Panc1 (cell line): ENCODE results near the gene AKT1. TPM values are rescaled to one million over a fixed set of nuclear protein-coding genes. Genes with fewer than 3 reads are reported as not detected.

ENCODE experiments used
- ATAC-seq: fragments of 200-7000 bp; cut with Tn5 transposase; 2 replicates; pipeline ENCODE4 v1.9.1; 2020; ENCODE audit warnings: mild to moderate bottlenecking, moderate library complexity
- BruUV-seq: library from RNA; stranded (reverse); fragments of 400-500 nt; replicated peaks from 2 replicates; lab custom pipeline; 2021; lab: Mats Ljungman, UMichigan
- CTCF ChIA-PET: fragments of 300-600 bp; sonication (Branson Sonifier 250); formaldehyde crosslinking; loops from one replicate; lab custom pipeline; 2022; ENCODE audit warnings: antibody characterized with exemption; lab: Charles Lee
- POLR2A ChIA-PET: fragments of 300-600 bp; sonication (Branson Sonifier 250); formaldehyde crosslinking; loops from one replicate; lab custom pipeline; 2022; ENCODE audit warnings: antibody characterized with exemption; lab: Charles Lee
- DNase-seq: peaks from one replicate; pipeline ENCODE4 v3.0.0-alpha.2; 2010; ENCODE audit warnings: low read depth, low spot score
- H3K27ac ChIP-seq: 2 replicates; pipeline ENCODE4 v1.5.1; 2011; ENCODE audit warnings: mild to moderate bottlenecking, low read length, inconsistent platforms
- H3K27me3 ChIP-seq: fragments of 200-500 bp; sonication (Bioruptor generic); 2 replicates; pipeline ENCODE4 v1.6.0; 2014; ENCODE audit warnings: low read length, inconsistent platforms; ENCODE audit not compliant: control insufficient read depth, insufficient read depth
- H3K36me3 ChIP-seq: fragments of 200-500 bp; sonication (Bioruptor generic); 2 replicates; pipeline ENCODE4 v1.5.1; 2014; ENCODE audit warnings: inconsistent platforms, mild to moderate bottlenecking, low read length, moderate library complexity; ENCODE audit not compliant: control insufficient read depth, insufficient read depth
- H3K4me1 ChIP-seq: 2 replicates; pipeline ENCODE4 v1.5.1; 2011; ENCODE audit warnings: inconsistent platforms, mild to moderate bottlenecking, low read length, moderate library complexity; ENCODE audit not compliant: control insufficient read depth, insufficient read depth
- H3K4me3 ChIP-seq, 2 experiments: 2 replicates each; pipeline ENCODE4 v1.5.1; 2011 to 2012; ENCODE audit warnings: low read depth in 2 of 2, low read length in 2 of 2, mild to moderate bottlenecking in 2 of 2, inconsistent platforms in 1 of 2, moderate library complexity in 1 of 2
- H3K9me3 ChIP-seq: fragments of 200-500 bp; sonication (Bioruptor generic); 2 replicates; pipeline ENCODE4 v1.5.1; 2014; ENCODE audit warnings: low read depth, mild to moderate bottlenecking, inconsistent platforms, low read length, moderate library complexity; ENCODE audit not compliant: control insufficient read depth, insufficient read depth
- POLR2AphosphoS5 ChIP-seq: IDR thresholded peaks from 2 replicates; pipeline ENCODE4 v1.6.1; 2012; ENCODE audit warnings: mild to moderate bottlenecking, low read depth, low read length, moderate library complexity
- SIN3A ChIP-seq: IDR thresholded peaks from 2 replicates; pipeline ENCODE4 v1.6.1; 2012; ENCODE audit warnings: low read depth, mild to moderate bottlenecking, low read length, moderate library complexity, borderline replicate concordance; ENCODE audit not compliant: insufficient read depth
- TCF7L2 ChIP-seq: IDR thresholded peaks from 2 replicates; pipeline ENCODE4 v1.6.1; 2011; ENCODE audit warnings: mild to moderate bottlenecking, low read depth, low read length, inconsistent platforms
- in situ Hi-C: cut with HindIII; loops from 2 replicates; pipeline ENCODE4 v1.10.0; 2016; ENCODE audit warnings: low sequenced_read_pairs, low pct_unique_long_range_greater_than_20kb
- intact Hi-C: fragments of 100-400 bp; cut with micrococcal nuclease; formaldehyde crosslinking; loops from one replicate; pipeline ENCODE4 v1.10.0; 2022; ENCODE audit not compliant: unreplicated experiment
- total RNA-seq: library from RNA; stranded (reverse); gene quantifications from one replicate; pipeline ENCODE4 v1.2.1, GENCODE V29; 2021; ENCODE audit not compliant: unreplicated experiment
- TF ChIP-seq, protein P1 (sequence below), 2 experiments: IDR thresholded peaks; 2 replicates each; pipeline ENCODE4 v1.6.1; 2011 to 2012; ENCODE audit warnings: low read depth in 2 of 2, control low read depth in 1 of 2, low read length in 1 of 2, mild to moderate bottlenecking in 1 of 2, moderate library complexity in 1 of 2; ENCODE audit not compliant: insufficient read depth in 1 of 2
- TF ChIP-seq, protein P2 (sequence below): fragments of 450-650 bp; IDR thresholded peaks from 2 replicates; pipeline ENCODE4 v1.5.1; 2017; ENCODE audit warnings: mild to moderate bottlenecking

The AKT1 gene
- total RNA-seq, 1 experiment from 2014 or later: 175 TPM

DNA sequence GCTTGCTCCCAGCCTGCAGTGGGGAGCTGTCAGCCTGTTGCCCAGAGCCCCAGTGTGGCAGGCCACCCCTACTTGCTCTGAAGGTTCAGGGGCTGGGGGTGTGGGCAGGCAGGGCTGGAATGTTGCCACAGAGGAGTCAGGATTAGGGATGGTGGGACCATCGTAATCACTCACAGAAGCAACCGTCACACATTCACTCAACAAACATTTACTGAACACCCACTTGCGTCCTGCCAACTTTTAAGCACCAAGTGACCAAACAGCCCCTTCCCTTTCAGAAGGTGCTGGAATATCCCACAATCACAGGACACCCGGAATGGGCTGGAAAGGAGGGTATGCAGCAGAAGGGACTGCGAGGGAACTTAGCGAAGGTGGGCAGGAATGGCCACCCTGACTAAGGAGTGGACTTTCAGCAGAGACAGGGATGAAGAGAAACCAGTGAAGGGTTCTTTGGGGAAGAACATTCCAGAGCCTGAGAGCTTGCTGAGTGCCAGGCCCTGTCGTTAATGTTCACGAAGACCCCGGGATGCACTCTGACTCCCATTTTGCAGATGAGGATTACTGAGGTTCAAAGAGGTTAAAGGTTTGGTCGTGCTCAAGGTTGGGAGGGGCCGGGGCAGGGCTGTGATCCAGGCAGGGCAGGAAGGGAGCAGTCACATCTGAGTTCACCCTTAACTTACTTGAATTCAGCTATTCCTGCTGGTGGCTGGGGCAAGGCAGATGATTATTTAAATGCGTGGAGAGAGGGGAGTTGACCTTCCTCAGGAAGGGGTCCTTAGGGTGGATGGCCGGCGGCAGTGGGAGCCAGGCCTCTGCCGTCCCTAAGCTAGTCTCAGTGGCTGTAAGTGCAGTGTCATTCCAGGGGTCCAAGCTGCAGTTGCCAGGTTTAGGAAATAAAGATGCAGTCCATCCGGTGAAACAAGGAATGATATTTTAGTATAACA, 3.0 kb upstream of the AKT1 start:
- no TSS peak for BruUV-seq
- intact Hi-C loops (no loop called here), in situ Hi-C loops (no loop called here)
- DNase-seq (no peak), ATAC-seq (no peak)
- Histone ChIP-seq H3K9me3 (no peaks in the 10 kb centered on the region), H3K4me1 (peaks cover 65% of the 10 kb centered on the region), H3K4me3 (no peak overlapping the region; a peak in 2 of 4 replicates), H3K36me3 (peaks cover 2% of the 10 kb centered on the region; the same call in 1 of the 2 replicates), H3K27ac (peak overlapping the region; percentile 84), H3K27me3 (no peaks in the 10 kb centered on the region)
- TF ChIP-seq TCF7L2 (no peak), POLR2AphosphoS5 (no peak), SIN3A (no peak)
- TF ChIP-seq, protein P1, sequence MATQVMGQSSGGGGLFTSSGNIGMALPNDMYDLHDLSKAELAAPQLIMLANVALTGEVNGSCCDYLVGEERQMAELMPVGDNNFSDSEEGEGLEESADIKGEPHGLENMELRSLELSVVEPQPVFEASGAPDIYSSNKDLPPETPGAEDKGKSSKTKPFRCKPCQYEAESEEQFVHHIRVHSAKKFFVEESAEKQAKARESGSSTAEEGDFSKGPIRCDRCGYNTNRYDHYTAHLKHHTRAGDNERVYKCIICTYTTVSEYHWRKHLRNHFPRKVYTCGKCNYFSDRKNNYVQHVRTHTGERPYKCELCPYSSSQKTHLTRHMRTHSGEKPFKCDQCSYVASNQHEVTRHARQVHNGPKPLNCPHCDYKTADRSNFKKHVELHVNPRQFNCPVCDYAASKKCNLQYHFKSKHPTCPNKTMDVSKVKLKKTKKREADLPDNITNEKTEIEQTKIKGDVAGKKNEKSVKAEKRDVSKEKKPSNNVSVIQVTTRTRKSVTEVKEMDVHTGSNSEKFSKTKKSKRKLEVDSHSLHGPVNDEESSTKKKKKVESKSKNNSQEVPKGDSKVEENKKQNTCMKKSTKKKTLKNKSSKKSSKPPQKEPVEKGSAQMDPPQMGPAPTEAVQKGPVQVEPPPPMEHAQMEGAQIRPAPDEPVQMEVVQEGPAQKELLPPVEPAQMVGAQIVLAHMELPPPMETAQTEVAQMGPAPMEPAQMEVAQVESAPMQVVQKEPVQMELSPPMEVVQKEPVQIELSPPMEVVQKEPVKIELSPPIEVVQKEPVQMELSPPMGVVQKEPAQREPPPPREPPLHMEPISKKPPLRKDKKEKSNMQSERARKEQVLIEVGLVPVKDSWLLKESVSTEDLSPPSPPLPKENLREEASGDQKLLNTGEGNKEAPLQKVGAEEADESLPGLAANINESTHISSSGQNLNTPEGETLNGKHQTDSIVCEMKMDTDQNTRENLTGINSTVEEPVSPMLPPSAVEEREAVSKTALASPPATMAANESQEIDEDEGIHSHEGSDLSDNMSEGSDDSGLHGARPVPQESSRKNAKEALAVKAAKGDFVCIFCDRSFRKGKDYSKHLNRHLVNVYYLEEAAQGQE (IDR thresholded peaks at IDR 0.05; ENCODE audit: insufficient read depth in 1 of 2, low read depth in 2 of 2, low read length in 1 of 2): no peak
- TF ChIP-seq, protein P2, sequence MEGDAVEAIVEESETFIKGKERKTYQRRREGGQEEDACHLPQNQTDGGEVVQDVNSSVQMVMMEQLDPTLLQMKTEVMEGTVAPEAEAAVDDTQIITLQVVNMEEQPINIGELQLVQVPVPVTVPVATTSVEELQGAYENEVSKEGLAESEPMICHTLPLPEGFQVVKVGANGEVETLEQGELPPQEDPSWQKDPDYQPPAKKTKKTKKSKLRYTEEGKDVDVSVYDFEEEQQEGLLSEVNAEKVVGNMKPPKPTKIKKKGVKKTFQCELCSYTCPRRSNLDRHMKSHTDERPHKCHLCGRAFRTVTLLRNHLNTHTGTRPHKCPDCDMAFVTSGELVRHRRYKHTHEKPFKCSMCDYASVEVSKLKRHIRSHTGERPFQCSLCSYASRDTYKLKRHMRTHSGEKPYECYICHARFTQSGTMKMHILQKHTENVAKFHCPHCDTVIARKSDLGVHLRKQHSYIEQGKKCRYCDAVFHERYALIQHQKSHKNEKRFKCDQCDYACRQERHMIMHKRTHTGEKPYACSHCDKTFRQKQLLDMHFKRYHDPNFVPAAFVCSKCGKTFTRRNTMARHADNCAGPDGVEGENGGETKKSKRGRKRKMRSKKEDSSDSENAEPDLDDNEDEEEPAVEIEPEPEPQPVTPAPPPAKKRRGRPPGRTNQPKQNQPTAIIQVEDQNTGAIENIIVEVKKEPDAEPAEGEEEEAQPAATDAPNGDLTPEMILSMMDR: no peak
- CTCF ChIA-PET: no interaction called here
- POLR2A ChIA-PET: no interaction called here

DNA sequence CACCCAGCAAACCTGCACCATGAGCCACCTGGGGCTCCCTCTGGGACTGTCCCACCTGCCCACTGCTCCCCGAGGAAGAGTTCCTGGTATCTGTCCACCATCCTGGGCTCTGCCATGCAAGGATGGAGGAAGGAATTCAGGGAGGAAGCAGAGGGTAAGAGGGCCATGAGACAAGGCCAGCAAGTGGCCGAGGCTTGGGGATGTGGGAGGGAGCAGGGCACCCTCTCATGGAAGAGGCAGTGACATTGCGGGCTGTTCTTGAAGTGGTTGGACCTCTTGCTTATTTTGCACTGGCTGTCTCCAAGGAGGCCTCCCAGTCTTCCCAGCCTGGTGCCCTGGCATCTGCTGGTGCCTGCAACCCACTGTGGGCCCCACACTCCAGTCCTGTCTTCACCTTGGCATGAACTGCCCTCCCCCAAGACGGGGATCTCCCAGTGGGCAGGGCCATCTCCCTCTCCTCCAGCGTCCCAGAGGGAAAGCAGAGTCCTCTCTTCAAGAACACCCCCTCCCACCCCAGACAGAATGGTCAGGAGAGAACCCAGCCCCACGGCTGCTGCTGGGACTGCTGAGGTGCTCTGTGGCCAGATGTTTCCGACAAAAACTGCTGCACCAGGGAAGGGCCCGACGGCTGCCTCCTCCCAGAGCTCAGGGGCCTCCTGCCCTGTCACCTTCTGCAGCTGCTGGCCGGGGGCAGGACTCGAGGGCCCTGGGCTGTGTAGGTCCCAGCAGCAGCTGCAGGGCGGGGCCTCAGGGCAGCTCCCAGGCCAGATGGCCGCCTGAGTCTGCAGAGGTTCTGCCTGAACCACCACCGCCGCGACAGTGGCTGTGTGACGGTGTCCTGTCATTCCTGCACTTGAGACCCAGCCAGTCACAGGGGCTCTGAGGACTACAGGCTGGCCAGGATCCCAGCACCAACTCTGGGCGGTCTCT, 1.8 kb upstream of the AKT1 start:
- intact Hi-C loops (no loop called here), in situ Hi-C loops (no loop called here)
- Histone ChIP-seq H3K4me1 (peaks cover 65% of the 10 kb centered on the region), H3K27me3 (no peaks in the 10 kb centered on the region), H3K9me3 (no peaks in the 10 kb centered on the region), H3K27ac (peak overlapping the region; percentile 84), H3K4me3 (no peak overlapping the region), H3K36me3 (peaks cover 2% of the 10 kb centered on the region; the same call in 1 of the 2 replicates)
- ChIA-PET CTCF (no interaction called here), POLR2A (no interaction called here)
- DNase-seq (no peak), ATAC-seq (peak; percentile 14)
- BruUV-seq: no TSS peak
- TF ChIP-seq, protein P2: peak; percentile 27; the same call in 1 of the 2 replicates
- no peak for TF ChIP-seq POLR2AphosphoS5
- TF ChIP-seq SIN3A: no peak
- no peak for TF ChIP-seq TCF7L2
- TF ChIP-seq, protein P1 (IDR thresholded peaks at IDR 0.05; ENCODE audit: insufficient read depth in 1 of 2, low read depth in 2 of 2, low read length in 1 of 2): no peak
